Stomach (tissue), 19 donors: ENCODE measurements around the gene HLA-DPB1. TPM values are rescaled to one million over a fixed set of nuclear protein-coding genes. Genes with fewer than 3 reads are reported as not detected.

Experiments used
- DNase-seq, 2 donors: peaks; one replicate each; pipeline versions ENCODE4 v3.0.0 to v3.0.0-alpha.2; 2013 to 2019
- H3K27ac ChIP-seq, 5 donors: fragments of 200-600 bp in 4 of 5; sonication (generic) in 4 of 5; one replicate each; pipeline ENCODE4 v1.5.1; 2013 to 2019; ENCODE audit warnings: mild to moderate bottlenecking in 1 of 5, moderate library complexity in 1 of 5
- H3K27me3 ChIP-seq, 3 donors: fragments of 200-600 bp; sonication (generic); one replicate each; pipeline ENCODE4 v1.5.1; 2017 to 2019; ENCODE audit warnings: mixed run types in 1 of 3
- H3K36me3 ChIP-seq, 4 donors: fragments of 200-600 bp; sonication (generic); 1 replicate in 3 of 4; 2 replicates in 1 of 4; pipeline ENCODE4 v1.5.1; 2016 to 2019
- H3K4me1 ChIP-seq, 4 donors: fragments of 200-600 bp; sonication (generic); one replicate each; pipeline ENCODE4 v1.5.1; 2016 to 2019
- H3K4me3 ChIP-seq, 4 donors: fragments of 200-600 bp; sonication (generic) in 3 of 4; one replicate each; pipeline ENCODE4 v1.5.1; 2016 to 2019; ENCODE audit warnings: mild to moderate bottlenecking in 1 of 4
- H3K9me3 ChIP-seq, 4 donors: fragments of 200-600 bp; sonication (generic); one replicate each; pipeline ENCODE4 v1.5.1; 2016 to 2019
- CTCF ChIP-seq, 7 experiments: fragments of 450-650 bp in 4 of 7; fragments of 200-600 bp in 3 of 7; sonication (generic) in 3 of 7; IDR thresholded peaks; one replicate each; pipeline ENCODE4 v1.5.1; 2016 to 2019; ENCODE audit warnings: antibody characterized with exemption in 7 of 7, control low read depth in 2 of 7, mild to moderate bottlenecking in 1 of 7
- EP300 ChIP-seq: sonication (generic); formaldehyde crosslinking; IDR thresholded peaks from one replicate; pipeline ENCODE4 v1.6.1; 2017; ENCODE audit warnings: antibody characterized with exemption
- POLR2A ChIP-seq, 4 donors: fragments of 450-650 bp; IDR thresholded peaks; one replicate each; pipeline ENCODE4 v1.6.1; 2016; ENCODE audit warnings: antibody characterized with exemption in 4 of 4, control low read depth in 2 of 4, mild to moderate bottlenecking in 1 of 4, moderate library complexity in 1 of 4
- POLR2AphosphoS5 ChIP-seq, 3 donors: sonication (generic); formaldehyde crosslinking; IDR thresholded peaks; one replicate each; pipeline ENCODE4 v1.6.1; 2016; ENCODE audit warnings: antibody characterized with exemption in 3 of 3
- WGBS, 5 donors: extraction: QIAGEN DNeasy Blood & Tissue Kit in 3 of 5; methylation state at CpG; one replicate each; pipeline versions ENCODE4 v1.1.5 to v1.1.7; 2013 to 2018; 5-methylcytosine and 5-hydroxymethylcytosine counted together
- intact Hi-C: fragments of 100-400 bp; cut with DNase I; formaldehyde crosslinking; loops from one replicate; pipeline ENCODE4 v1.15.1; 2023; ENCODE audit warnings: low total_unique reads
- long read RNA-seq, 10 donors: transcript quantifications; one replicate each; lab custom pipeline, GENCODE V29; 2026
- polyA plus RNA-seq, 3 donors: library from polyadenylated mRNA; stranded (reverse); fragments of 200-250 nt; gene quantifications; one replicate each; pipeline ENCODE4 v1.2.3, GENCODE V29; 2013
- total RNA-seq, 5 donors: library from RNA; depleted of rRNA; stranded (reverse); fragments of >200 nt; gene quantifications; one replicate each; pipeline versions ENCODE4 v1.1.0 to v1.2.3, GENCODE V29; 2014 to 2016
- donor health status: healthy with polysubstance abuse.
- donor health status: Bipolar disorder and iron deficiency.
- donor health status: healthy.

Gene HLA-DPB1
- total RNA-seq = 10 to 100 TPM in 4 of 5 donors, not detected in 1; 10.7 to 46.6 (median 31.9) TPM
- 10 to 100 TPM; 48.3 to 62.2 (median 51.1) TPM for polyA plus RNA-seq
- long read RNA-seq, donor 1, transcript HLA-DPB1-211 (6 exons, 1,560 nt) = major isoform, 8 of 24 reads
- long read RNA-seq, donor 1, partial matches to known transcripts = 14 of 24 reads
- long read RNA-seq, donor 1, other reads (novel, unspliced or antisense) = 0 of 24 reads
- long read RNA-seq, donor 2, transcript HLA-DPB1-211 (6 exons, 1,560 nt) = major isoform, 17 of 37 reads
- long read RNA-seq, donor 2, partial matches to known transcripts = 11 of 37 reads
- long read RNA-seq, donor 2, other reads (novel, unspliced or antisense) = 8 of 37 reads
- long read RNA-seq, donor 3, partial matches to known transcripts = 0 of 4 reads
- long read RNA-seq, donor 3, other reads (novel, unspliced or antisense) = 0 of 4 reads
- long read RNA-seq, donor 4 = 0 reads
- long read RNA-seq, donor 5, transcript HLA-DPB1-211 (6 exons, 1,560 nt) = major isoform, 11 of 34 reads
- long read RNA-seq, donor 5, partial matches to known transcripts = 18 of 34 reads
- long read RNA-seq, donor 5, other reads (novel, unspliced or antisense) = 0 of 34 reads
- long read RNA-seq, donor 6, transcript HLA-DPB1-211 (6 exons, 1,560 nt) = major isoform, 33 of 86 reads
- long read RNA-seq, donor 6, partial matches to known transcripts = 48 of 86 reads
- long read RNA-seq, donor 6, other reads (novel, unspliced or antisense) = 0 of 86 reads
- long read RNA-seq, donor 7, transcript HLA-DPB1-211 (6 exons, 1,560 nt) = major isoform, 16 of 58 reads
- long read RNA-seq, donor 7, partial matches to known transcripts = 40 of 58 reads
- long read RNA-seq, donor 7, other reads (novel, unspliced or antisense) = 0 of 58 reads
- long read RNA-seq, donor 8, transcript HLA-DPB1-211 (6 exons, 1,560 nt) = major isoform, 5 of 26 reads
- long read RNA-seq, donor 8, partial matches to known transcripts = 19 of 26 reads
- long read RNA-seq, donor 8, other reads (novel, unspliced or antisense) = 0 of 26 reads
- long read RNA-seq, donor 9, transcript HLA-DPB1-211 (6 exons, 1,560 nt) = major isoform, 6 of 23 reads
- long read RNA-seq, donor 9, partial matches to known transcripts = 13 of 23 reads
- long read RNA-seq, donor 9, other reads (novel, unspliced or antisense) = 0 of 23 reads
- long read RNA-seq, donor 10, transcript HLA-DPB1-211 (6 exons, 1,560 nt) = major isoform, 9 of 22 reads
- long read RNA-seq, donor 10, partial matches to known transcripts = 12 of 22 reads
- long read RNA-seq, donor 10, other reads (novel, unspliced or antisense) = 0 of 22 reads

- Histone ChIP-seq H3K36me3 (no peaks in the 10 kb centered on the region), H3K4me1 (peaks cover 0 to 39% (median 8%) of the 10 kb centered on the region in 4 donors), H3K27me3 (no peaks in the 10 kb centered on the region), H3K27ac (peak within 1 kb of the TSS; percentile 53 to 88 (median 70)), H3K4me3 (peak within 1 kb of the TSS; percentile 31 to 53 (median 37)), H3K9me3 (no peaks in the 10 kb centered on the region)
- intact Hi-C loops = no loop called here
- WGBS, 5 donors = 44 to 56% (median 54%) methylated on average over 10 of the region's 10 CpGs
- DNase-seq = peak in 1 of 2 donors; percentile 72
- TF ChIP-seq POLR2A (IDR thresholded peaks at IDR 0.05) = no peak
- TF ChIP-seq POLR2AphosphoS5 (IDR thresholded peaks at IDR 0.05) = peak in 2 of 3 donors; percentile 39 to 79
These were observed at the start of gene HLA-DPB1 for GRCh38 chr6:33075568-33076405. Gene HLA-DPB1, plus strand, starts transcription at chr6:33075990. Its CDS starts 52 bp downstream, at chr6:33076042.

- Histone ChIP-seq H3K27ac (peak overlapping the region in 4 of 5 donors; percentile 57 to 76 (median 62)), H3K9me3 (no peaks in the 10 kb centered on the region), H3K36me3 (no peaks in the 10 kb centered on the region), H3K4me3 (no peak overlapping the region), H3K27me3 (no peaks in the 10 kb centered on the region), H3K4me1 (peaks cover 0 to 3% (median 0%) of the 10 kb centered on the region in 4 donors)
- no peak for DNase-seq
- intact Hi-C loops = no loop called here
- TF ChIP-seq EP300 (no peak), POLR2A (IDR thresholded peaks at IDR 0.05) (no peak), CTCF (IDR thresholded peaks at IDR 0.05) (no peak), POLR2AphosphoS5 (IDR thresholded peaks at IDR 0.05) (no peak)
- 4 to 10% (median 7%) methylated on average over 1 of the region's 1 CpG for WGBS, 5 donors
These were observed 47.5 kb upstream of the HLA-DPB1 start for GRCh38 chr6:33028220-33028849.

GRCh38 chr6:33029328-33030184, 46.2 kb upstream of the HLA-DPB1 start:
- intact Hi-C loops = no loop called here
- Histone ChIP-seq H3K27me3 (no peaks in the 10 kb centered on the region), H3K36me3 (no peaks in the 10 kb centered on the region), H3K4me3 (no peak overlapping the region), H3K4me1 (peaks cover 0 to 3% (median 0%) of the 10 kb centered on the region in 4 donors), H3K27ac (peak overlapping the region in 4 of 5 donors; percentile 57 to 76 (median 62)), H3K9me3 (peaks cover 0 to 2% (median 1%) of the 10 kb centered on the region in 4 donors)
- 41 to 50% (median 44%) methylated on average over 6 of the region's 6 CpGs for WGBS, 5 donors
- peak; percentile 45 to 68 for DNase-seq
- no peak for TF ChIP-seq EP300
- TF ChIP-seq POLR2AphosphoS5 (IDR thresholded peaks at IDR 0.05) = peak in 2 of 3 donors; percentile 44 to 89

- Histone ChIP-seq H3K27ac (peak overlapping the region in 4 of 5 donors; percentile 57 to 76 (median 62)), H3K9me3 (peaks cover 0 to 9% (median 7%) of the 10 kb centered on the region in 4 donors), H3K36me3 (no peaks in the 10 kb centered on the region), H3K4me3 (no peak overlapping the region), H3K4me1 (peaks cover 0 to 3% (median 0%) of the 10 kb centered on the region in 4 donors), H3K27me3 (no peaks in the 10 kb centered on the region)
- 42 to 76% (median 51%) methylated on average over 3 of the region's 3 CpGs for WGBS, 5 donors
- no peak for DNase-seq
- intact Hi-C loops = no loop called here
- TF ChIP-seq POLR2A (IDR thresholded peaks at IDR 0.05) (no peak), POLR2AphosphoS5 (IDR thresholded peaks at IDR 0.05) (no peak), EP300 (no peak), CTCF (IDR thresholded peaks at IDR 0.05) (no peak)
These were observed 45.5 kb upstream of the HLA-DPB1 start for GRCh38 chr6:33030245-33030644.
